K562 (cell line): ENCODE data around the gene TENM4.

Experiments used
- BCL6 ChIP-seq: fragments of 250-450 bp; sonication (Bioruptor Pico); IDR thresholded peaks from 2 replicates; pipeline ENCODE4 v1.4.0; 2020
- BRD4 ChIP-seq: fragments of 200-600 bp; sonication (generic); IDR thresholded peaks from 2 replicates; pipeline ENCODE4 v1.6.1; 2017; ENCODE audit warnings: inconsistent platforms
- HCFC1 ChIP-seq: IDR thresholded peaks from 2 replicates; pipeline ENCODE4 v1.6.1; 2012; ENCODE audit warnings: low read depth, low read length, improper control_type of control experiment
- HDAC1 ChIP-seq, 2 experiments: fragments of 450-650 bp; IDR thresholded peaks; 2 replicates each; pipeline ENCODE4 v1.6.1; 2016 to 2017; ENCODE audit warnings: inconsistent platforms in 1 of 2, mild to moderate bottlenecking in 1 of 2, moderate library complexity in 1 of 2
- HMGN3 ChIP-seq: IDR thresholded peaks from 2 replicates; pipeline ENCODE4 v1.6.1; 2011; ENCODE audit warnings: borderline replicate concordance, low read depth, mild to moderate bottlenecking, mixed read lengths, low read length; ENCODE audit not compliant: insufficient read length; ENCODE audit errors: extremely low read depth
- MTA2 ChIP-seq: fragments of 450-650 bp; IDR thresholded peaks from 2 replicates; pipeline ENCODE4 v1.6.1; 2016; ENCODE audit warnings: low read depth
- NCOA2 ChIP-seq, 2 experiments: fragments of 450-650 bp; IDR thresholded peaks; 2 replicates each; pipeline ENCODE4 v1.6.1; 2018; ENCODE audit warnings: mild to moderate bottlenecking in 2 of 2, moderate library complexity in 1 of 2; ENCODE audit not compliant: partially characterized antibody in 2 of 2
- PTBP1 ChIP-seq: fragments of 200-400 bp; formaldehyde crosslinking; IDR thresholded peaks from 2 replicates; pipeline ENCODE4 v1.6.1; 2017; ENCODE audit warnings: low read depth, low read length
- ZNF121 ChIP-seq: sonication (generic); formaldehyde crosslinking; conservative IDR thresholded peaks from 2 replicates; pipeline ENCODE4 v1.8.0; 2022; ENCODE audit warnings: missing genetic modification reagents
- TF ChIP-seq, protein P1 (sequence below): fragments of 250-450 bp; sonication (Bioruptor Pico); IDR thresholded peaks from 2 replicates; pipeline ENCODE4 v1.5.0; 2020; ENCODE audit warnings: mild to moderate bottlenecking
- TF ChIP-seq, protein P2 (sequence below): fragments of 250-450 bp; sonication (Bioruptor Pico); IDR thresholded peaks from 2 replicates; pipeline ENCODE4 v1.5.0; 2021; ENCODE audit warnings: mild to moderate bottlenecking, moderate library complexity
- TF ChIP-seq, protein P3 (sequence below): sonication (generic); formaldehyde crosslinking; IDR thresholded peaks from 2 replicates; pipeline ENCODE4 v1.9.0; 2022; ENCODE audit warnings: mild to moderate bottlenecking, missing genetic modification reagents

DNA sequence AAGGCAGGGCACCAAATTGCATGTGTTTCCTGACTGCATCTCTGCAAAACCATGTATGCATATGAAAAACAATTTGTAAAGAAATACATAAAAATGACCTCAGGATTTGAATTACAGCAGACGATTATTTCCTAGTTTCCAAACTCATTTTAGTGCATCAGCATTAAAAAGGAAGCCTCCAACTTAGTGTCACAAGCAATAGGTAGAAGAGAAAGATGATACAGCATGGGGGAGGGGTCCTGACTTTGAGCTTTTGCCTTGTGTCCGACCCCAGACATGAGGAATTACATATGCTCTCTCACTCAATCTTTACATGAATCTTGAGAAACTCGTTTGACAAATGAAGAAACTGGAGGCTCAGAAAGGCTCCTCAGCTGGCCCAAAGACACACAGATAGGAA is 571.5 kb downstream of the TENM4 start:
- TF ChIP-seq ZNF121 (CRISPR knock-in tag) (no peak), HDAC1 (IDR thresholded peaks at IDR 0.05) (no peak), MTA2 (no peak), BRD4 (no peak), HMGN3 (no peak), BCL6 (CRISPR knock-in tag) (no peak), PTBP1 (no peak), HCFC1 (no peak), NCOA2 (IDR thresholded peaks at IDR 0.05; ENCODE audit: partially characterized antibody in 2 of 2) (no peak)
- TF ChIP-seq, protein P1, sequence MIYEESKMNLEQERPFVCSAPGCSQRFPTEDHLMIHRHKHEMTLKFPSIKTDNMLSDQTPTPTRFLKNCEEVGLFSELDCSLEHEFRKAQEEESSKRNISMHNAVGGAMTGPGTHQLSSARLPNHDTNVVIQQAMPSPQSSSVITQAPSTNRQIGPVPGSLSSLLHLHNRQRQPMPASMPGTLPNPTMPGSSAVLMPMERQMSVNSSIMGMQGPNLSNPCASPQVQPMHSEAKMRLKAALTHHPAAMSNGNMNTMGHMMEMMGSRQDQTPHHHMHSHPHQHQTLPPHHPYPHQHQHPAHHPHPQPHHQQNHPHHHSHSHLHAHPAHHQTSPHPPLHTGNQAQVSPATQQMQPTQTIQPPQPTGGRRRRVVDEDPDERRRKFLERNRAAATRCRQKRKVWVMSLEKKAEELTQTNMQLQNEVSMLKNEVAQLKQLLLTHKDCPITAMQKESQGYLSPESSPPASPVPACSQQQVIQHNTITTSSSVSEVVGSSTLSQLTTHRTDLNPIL (CRISPR knock-in tag): no peak
- TF ChIP-seq, protein P2, sequence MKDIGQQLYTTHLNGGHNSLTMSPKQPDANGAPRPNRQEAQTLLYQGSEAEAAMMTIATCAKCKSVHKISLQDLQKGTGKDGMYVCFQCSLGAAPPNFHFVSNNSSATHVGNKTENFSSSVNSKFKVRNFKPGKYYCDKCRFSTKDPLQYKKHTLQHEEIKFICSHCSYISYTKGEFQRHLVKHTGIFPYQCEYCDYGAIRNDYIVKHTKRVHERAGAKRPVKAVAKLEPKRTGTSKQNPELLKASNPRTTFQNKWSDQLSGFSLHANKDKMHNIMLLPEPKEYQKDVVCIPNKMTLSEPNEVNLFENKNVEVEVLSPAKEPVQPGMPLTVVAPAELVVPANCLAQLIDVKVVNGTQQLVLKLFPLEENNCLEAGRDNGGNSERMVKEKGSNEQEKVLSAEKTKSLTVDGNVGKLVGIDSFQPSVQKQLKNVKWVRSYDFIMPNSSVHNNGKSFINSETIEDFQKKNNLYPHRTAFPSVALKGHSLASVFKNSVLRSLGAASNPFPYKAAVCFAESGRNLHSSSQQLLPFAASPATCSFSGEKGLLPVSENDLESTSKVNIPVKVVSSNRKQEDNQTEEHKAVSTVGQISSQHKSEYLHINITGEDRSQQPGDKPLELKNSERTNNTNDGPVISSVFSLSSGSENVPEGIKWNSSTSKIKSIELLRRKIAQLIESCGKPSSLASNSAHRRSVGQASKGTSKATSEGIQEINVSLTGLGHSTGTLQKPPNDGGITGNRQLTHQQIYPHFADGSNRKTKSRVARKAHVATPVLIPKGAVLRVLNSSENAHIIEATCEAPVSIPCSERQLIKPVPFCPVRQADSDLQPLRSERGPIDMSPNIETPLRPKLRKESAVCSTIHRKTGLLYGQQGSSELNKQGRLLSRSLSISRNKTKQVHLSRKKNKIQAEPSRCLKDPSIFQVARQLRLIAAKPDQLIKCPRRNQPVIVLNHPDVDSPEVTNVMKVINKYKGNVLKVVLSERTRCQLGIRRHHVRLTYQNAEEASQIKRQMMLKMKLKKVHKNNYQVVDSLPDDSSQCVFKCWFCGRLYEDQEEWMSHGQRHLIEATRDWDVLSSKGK (CRISPR knock-in tag): no peak
- TF ChIP-seq, protein P3, sequence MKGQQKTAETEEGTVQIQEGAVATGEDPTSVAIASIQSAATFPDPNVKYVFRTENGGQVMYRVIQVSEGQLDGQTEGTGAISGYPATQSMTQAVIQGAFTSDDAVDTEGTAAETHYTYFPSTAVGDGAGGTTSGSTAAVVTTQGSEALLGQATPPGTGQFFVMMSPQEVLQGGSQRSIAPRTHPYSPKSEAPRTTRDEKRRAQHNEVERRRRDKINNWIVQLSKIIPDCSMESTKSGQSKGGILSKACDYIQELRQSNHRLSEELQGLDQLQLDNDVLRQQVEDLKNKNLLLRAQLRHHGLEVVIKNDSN (CRISPR knock-in tag): no peak
